Right hindlimb (tissue), 1 donor: Measurements from ENCODE around the gene LRP2.

Source experiments
- DNase-seq: peaks from one replicate; pipeline ENCODE4 v3.0.0-alpha.2; 2018

LRP2 gene

DNA sequence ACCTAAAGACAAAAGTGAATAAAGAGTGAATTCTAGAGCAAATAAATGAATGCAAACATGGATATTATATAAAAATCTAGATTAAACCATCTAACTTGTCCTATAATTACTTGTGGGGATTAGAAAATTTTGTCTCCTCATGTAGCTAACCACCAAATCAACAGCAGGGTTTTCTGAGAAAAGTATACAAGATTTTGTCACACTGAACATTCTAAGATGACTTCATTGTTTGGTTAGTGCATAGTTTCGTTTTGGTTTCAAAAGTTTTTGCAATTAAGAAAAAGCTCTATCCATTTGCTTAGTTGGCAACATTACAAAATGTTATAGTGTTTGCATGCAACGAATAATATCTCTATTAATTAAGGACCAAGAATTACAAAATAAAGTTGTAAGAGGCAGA, 125.0 kb downstream of the LRP2 start:
- no peak for DNase-seq

DNA sequence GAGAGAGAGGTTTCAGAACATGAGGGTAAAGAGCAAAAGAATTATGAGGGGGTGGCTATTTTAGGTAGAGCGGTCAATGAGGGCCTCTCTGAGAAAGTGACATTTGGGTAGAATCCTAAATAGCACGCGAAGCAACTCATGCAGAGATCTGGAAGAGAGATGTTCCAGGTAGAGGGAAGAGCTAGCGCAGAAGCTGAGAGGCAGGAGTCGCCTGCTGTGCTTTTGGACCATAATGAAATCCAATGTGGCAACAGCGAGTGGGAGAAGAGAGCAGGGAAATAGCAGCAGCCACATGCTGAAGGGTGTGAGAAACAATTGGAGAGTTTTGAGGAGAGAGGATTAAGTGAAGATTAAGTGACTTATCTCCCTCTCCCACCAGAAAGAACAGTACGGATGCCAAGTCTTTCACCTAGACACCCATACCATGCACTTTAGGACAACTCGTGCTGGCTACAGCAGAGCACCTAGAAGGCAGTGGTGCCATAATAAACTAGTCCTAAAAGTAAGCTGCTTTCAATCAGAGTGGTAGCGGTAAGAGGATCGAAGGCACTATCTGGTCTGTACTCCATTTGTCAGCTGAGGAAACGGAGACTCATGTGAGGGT, 129.7 kb downstream of the LRP2 start:
- no peak for DNase-seq

DNA sequence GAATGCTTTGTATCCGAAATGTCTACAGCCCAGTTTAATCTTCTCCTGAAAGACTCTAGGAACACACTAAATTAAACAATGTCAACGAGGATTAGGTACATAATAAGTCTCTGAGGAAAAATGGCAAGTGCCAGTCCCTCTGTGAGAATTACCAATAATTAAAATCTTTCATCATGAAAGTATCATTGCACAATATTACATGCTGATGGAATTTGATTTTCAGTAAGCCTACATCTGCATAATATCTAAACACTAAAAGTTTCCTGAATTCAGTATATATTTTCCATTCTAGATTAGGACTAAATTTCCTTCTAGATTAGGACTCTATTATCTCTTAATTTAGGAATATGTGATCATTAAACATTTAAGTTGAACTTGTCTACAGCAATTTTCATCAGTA, 132.1 kb downstream of the LRP2 start:
- no peak for DNase-seq

DNA sequence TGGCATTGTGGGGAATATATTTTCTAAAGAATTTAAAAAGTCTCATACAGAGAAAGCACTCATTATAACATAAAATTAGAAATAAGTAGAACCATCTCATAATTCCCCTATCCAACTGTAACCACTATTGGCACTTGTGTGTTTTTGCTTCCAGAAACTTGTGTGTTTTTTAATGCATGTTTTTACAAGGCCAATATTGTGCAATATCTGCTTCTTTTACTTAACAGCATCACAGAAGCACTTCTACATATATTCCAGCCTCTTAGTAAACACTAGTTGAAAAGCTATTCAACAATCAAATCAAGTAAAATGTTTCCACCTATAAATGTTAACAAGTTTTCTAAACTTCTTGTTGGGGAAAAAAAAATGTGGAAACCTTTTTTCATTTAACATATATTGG, 132.7 kb downstream of the LRP2 start:
- DNase-seq = no peak

DNA sequence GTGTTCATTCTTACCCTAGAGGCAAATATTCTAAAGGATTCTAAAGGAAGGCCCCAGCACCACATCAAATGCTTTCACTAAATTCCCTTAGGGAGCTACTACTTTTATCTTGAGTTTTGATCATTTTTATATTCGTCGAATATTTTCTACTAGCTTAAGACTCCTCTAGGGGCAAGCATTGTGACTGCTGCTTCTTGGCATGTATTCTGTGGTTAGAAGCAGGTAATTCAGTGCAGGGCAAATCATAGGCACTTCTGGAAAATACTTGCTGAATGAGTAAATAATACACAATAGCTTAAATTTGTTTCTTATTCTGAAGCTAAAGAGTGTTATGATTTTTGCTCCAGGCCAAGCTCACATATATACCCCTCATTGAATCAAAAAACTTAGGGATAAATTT, 136.4 kb downstream of the LRP2 start:
- DNase-seq = no peak

DNA sequence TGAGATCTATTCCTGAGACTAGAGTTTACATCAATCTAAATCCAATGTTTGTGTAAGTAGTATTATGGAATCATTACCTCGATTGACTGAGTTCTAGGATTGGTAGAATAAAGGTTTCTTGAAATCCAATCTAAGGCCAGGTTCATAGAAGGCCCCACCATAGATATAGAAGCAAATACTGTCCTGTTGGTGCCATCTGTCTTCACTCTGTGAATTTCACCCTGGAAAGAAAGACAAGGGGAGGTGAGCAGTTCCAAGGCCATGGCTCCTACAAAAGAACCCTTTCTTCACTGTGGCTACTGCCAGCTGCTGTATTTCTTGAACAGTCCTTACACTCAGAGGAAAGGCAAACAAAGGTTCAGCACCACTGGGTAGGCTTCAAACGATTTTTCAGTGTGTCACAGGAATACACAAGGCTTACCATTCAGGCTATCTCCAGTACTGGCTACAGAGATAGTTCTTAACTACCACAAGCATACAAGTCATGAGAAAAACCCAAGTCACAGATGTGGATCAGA, 137.0 kb downstream of the LRP2 start:
- no peak for DNase-seq

DNA sequence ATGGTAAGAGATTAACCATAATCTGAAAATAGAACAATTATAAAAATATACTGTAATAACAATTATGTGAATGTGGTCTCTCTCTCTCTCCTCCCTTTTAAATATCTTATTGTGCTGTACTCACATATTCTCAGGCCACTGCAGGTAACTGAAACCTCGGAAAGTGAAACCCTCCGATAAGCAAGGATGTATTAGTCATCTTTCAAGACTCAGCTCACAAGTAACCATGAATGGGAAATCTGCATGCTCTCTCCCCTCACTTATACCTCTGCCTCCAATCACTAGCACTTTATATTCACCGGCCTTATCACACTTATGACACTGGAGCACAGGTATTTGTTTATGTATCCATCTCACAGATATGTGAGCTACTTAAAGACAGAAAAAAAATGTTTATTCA, 139.7 kb downstream of the LRP2 start:
- DNase-seq = no peak

DNA sequence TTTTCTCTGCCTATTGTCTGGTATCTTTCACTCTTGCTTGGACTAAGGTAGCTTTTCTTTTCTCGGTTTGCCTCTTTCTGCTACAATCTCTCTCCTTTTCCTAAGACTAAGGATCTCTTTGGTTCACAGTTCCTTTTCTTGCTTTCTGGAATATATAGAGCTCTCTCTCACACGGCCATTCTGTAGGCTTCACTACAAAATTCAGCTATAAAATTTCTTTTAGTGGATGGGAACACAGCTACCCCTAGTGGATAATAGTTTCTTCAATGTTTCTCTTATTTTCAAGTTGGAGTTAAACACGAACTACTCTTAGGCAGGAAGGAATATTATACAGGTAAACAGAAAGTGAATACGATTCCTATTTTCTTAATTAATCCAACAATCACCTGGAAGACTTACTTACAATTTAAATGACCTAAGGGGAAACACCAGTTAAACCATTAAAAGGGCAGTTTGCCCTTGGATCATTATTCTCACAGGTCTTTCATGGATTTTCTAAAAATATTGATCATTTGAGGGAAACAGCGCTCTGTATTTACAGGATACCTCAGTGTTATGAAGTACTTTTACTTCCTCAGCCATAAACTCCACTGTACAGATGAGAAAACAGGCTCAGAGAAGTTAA, 140.5 kb downstream of the LRP2 start:
- no peak for DNase-seq

DNA sequence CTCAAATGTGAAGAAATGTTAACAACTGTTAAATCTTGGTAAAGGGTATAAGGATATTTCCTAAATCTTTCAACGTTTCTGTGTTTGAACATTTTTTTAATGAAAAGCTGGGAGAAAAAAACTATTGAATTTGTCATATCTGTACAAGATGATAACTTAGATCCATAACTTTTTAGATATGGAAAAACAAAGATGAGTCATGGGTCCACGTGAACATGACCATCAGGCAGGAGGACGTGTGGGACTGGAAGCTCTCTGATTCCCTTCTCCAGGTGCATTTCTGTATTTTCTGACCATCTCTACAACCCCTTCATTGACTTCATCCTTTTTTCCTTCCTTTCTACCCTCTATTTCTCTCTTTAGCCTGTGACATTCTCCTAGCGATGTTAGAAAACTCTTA, 151.4 kb downstream of the LRP2 start:
- no peak for DNase-seq

DNA sequence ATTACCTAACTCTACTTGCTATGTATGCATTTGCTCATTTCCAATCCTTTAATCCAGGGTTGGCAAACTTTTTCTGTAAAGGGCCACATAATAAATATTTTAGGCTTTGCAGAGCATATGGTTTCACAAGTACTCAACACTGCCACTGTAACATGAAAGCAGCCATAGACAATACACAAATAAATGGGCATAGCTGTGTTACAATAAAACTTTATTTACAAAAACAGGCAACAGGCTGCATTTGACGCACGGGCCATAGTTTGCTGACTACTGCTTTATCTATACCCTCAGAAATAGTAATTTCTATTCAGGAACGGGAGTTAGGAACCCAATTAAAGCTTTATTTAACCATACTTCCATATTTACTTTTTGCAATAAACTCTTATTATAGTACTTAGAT, 154.3 kb downstream of the LRP2 start:
- no peak for DNase-seq

DNA sequence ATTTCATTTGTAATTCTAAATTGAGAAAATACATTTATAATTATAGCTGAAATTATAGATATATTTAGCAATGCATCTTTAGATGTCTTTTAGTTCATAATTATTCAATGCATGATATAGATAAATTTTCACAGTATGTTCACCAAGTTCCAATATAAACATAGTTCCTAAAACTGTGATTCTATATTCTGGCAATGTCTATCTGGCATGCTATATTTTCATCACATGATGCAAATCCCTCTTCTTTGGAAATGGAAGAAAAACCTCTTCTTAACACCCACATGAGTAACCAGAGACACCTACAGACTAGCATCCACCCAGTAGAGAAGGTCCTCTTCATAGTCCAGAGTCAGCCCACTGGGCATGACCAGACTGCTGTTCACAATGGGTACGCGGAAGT, 157.2 kb downstream of the LRP2 start:
- no peak for DNase-seq

DNA sequence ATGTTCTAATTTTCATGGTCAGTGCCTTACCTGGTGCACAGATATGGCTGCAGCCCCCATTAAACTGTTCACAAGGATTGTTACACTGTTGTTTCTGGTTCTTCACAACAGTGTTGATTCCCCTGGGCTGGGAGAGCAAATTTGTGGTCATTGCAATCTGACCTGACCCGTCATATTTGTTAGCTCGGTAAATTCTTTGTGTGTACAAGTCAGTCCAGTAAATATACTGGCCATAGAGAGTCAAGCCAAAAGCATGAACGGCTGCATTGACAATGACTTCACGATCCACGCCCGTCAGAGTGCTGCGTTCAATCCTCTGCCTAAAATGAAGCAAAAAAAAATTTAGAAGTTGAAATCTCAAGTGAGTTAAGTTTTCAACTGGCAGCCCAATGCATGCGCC, 158.4 kb downstream of the LRP2 start:
- no peak for DNase-seq

DNA sequence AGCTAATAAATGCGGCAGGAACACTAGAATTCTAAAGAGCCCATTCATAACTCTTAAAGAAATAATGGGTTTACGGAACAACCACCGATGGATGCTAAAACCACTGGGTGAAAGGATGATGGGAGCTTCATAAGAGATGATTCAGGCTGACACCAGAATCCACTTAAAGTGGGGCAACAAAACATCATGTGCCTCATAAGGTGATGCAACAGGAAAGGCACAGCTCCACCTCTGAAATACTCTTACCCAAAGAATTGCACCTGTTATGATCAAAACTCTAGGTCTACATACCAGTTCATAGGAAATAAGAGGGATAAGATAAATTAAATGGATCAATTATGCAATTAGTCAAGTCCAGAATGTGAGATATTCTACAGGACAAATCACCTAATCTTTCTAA, 161.6 kb downstream of the LRP2 start:
- no peak for DNase-seq

DNA sequence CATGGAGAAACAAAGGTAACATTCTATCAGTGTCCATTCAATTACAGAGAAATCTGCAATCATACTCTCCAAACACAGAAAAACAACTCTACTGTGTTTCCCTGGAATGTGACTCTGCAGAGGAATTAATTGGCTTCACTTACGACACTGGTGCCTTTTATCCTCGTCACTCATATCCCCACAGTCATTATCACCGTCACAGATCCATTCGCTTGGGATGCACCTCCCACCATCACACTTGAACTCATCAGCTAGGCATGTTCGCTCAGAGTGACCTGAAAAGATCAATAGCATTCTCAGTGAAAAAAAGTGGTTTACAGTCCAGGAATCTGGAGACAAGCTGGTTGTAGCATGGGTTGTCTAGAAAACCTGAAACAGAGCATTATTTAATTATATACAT, 168.7 kb downstream of the LRP2 start:
- DNase-seq = no peak

DNA sequence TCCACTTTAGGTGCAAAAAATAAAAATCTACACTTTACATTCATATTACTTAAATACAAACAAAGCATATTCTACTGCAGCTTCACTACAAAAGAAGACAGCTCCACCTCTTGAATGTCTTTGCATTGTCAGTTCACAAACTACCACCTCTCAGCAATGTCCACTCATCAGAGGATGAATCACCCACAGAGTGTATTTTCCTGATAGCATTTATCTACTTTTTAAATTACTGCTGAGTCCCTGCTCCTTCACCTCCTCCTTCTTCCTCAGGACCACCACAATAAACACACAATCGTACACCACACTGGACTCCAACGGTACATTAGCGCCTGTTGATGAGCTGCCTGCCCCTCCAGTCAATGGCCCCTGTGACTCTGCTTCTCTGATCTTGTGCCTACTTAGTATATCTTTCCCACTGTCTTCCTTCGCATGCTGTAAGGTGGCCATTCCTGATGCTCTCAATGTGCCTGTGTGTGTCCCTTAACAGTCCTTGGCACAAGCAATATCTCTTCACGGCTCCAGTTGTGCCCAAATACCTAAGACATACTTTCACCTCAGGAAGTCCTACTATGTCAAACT, 172.0 kb downstream of the LRP2 start:
- DNase-seq = no peak

DNA sequence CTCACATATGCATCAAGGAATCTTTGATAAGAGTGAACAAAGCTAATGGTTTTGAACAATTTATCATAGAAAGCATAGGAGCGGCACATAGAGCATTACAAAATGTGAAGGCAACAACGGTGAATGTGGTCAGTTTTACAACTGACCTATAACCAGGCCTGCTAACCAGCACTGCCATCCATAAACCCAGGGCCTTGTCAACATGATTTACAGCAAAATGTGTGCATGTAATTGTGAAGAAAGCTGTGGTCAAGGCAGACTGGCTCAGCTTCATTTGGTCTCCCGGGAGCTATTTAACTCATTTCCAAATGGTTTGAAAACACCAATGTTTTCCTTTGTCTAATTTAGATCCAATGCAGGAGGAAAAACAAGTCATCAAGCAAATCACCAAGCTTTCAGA, 173.2 kb downstream of the LRP2 start:
- no peak for DNase-seq

DNA sequence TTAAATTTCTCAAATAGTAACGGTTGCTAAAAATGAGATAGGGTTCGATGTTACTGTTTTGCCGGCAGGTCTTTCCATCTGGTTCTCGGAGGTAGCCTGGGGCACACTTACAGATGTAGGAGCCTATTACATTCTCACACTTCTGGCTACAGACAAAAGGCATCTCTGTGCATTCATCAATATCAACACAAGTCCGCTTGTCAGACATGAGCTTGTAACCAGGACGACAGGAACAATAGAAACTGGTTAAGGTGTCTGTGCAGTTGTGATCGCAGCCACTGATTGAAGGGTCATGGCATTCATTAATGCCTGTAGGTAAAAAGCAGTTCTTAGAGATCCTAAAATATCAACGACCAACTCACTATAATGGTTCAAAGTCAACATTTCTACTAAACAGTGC, 176.6 kb downstream of the LRP2 start:
- DNase-seq = no peak

DNA sequence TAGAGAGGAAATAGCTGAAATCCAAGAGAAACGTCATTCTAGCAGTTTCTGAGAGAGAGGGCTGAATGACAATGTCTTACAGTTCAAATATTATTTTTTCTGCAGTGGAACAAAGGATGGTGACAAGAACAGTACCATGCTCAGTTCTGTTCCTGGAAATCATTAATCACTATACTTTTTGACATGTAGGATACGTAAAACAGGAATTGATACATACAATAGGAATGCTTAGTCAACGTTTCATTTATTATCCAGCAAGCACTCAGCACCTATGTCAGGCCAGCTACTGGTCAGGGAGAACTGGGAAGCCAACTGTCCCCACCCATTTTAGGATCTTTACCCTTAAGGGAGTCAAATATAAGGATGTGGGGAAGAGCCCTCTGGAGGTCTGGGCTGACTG, 178.3 kb downstream of the LRP2 start:
- DNase-seq = no peak

DNA sequence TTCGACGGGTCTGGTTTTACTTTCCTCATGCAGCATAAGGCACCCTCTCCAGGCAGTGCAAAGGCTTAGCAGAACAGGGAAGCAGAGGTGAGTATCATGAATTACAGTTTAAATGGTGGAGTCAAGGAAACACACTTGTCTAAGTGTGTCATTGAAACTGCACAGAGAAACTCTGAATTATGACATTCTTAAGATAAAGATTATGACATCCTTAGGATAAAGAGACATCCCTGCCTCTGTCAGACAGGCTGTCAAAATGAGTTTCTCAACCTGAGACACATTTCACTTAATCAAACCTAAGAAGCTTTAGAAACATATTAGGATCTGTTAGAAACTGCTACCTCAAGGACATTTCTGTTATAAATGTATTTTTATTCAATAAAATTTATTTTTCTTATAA, 179.8 kb downstream of the LRP2 start:
- no peak for DNase-seq

DNA sequence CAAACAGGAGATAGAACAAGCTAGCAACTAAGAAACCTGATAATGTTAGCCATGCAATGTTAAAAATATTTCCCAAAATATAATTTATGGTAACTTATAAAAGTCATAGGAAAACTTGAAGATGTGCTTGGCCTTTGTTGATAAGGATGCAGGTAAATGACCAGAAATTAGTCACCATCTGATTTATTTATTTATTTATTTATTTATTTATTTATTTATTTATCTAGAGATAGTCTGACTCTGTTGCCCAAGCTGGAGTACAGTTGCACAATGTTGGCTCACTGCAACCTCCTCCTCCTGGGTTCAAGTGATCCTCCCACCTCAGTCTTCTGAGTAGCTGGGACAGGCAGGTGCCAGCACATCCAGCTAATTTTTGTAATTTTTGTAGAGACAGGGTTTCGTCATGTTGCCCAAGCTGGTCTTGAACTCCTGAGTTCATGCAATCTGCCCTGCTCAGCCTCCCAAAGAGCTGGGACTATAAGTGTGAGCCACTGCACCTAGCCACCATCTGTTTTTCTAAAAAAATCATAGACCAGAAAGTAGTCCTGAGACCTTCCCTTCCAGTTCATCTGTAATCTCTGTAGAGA, 183.4 kb downstream of the LRP2 start:
- DNase-seq = no peak

DNA sequence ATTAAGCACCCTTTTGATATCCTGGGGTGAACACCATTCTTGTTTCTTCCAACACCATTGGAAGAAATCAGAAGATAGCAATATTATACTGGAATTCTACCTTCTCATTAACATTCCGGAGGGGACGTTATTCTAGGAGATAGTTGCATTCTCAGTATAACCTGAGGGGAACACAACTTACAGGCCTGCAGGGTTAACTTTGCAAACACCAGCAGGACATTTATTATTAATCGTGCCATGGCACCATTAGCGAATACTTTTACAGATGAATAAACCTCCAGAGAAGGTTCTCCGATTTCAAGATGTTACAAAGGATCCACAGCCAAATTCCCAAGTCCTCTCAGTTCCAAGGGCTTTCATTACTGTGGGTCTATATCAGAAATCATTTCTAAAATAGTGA, 184.0 kb downstream of the LRP2 start:
- DNase-seq = no peak

DNA sequence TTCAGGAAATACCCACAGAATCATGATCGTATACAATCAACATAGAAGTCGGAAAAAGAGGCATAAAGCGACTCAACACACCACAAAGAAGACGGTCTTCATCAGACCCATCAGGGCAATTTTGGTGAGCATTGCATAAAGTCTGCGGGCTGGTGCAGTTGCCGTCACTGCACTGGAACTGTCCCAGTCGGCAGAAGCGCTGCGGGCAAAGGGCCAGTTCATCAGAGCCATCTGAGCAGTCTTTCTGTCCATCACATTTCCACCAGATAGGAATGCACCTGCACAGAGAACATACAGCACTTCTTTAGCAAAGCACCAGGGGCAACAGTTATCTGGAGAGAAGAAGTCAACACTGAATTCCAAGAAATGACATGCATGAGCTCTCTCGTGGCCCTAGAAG, 187.2 kb downstream of the LRP2 start:
- no peak for DNase-seq

DNA sequence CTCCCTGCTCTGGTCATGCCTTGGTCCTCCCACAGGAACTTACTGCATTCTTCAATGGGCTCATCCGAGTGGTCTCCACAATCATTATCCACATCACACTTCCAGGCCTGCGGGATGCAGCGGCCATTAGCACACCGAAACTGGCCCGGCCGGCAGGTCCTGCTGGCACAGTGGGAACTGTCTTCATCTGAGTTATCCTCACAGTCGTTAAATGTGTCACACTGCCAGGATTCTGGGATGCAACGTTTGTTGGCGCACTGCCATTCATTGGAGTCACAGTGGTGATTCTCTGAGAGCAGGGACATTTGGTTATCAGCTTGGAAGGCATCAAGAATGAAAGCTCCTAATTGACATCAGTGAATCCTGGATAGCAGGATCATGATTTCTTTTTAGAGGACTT, 188.5 kb downstream of the LRP2 start:
- DNase-seq = no peak

DNA sequence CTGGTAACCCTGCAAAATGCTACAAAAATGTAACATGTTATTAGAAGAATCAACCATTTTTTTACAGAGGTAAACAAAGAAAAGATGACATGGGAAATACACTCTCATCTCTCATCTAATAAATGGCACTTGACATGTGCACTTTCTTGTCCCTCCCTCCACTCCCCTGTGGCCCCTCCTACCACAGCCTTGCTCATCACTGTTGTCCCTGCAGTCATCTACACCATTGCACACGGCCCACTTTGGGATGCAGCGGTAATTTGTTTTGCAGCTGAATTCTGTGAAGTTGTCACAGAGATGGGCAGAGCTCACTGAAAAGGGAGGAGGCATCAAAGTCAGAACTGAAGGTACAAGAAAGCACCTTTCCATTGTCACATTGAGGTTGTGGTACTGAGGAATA, 189.4 kb downstream of the LRP2 start:
- no peak for DNase-seq
